GM19372 (cell line): Measurements from ENCODE around the gene ROR2.

Experiments
- ATAC-seq: cut with Tn5 transposase; IDR thresholded peaks from one replicate; pipeline ENCODE4 v1.9.1; 2021; ENCODE audit warnings: mild to moderate bottlenecking, low read depth, moderate library complexity; ENCODE audit not compliant: unreplicated experiment

Gene ROR2

GRCh38 chr9:91758491-91758981, 191.5 kb downstream of the ROR2 start:
- peak; percentile 76 for ATAC-seq

- ATAC-seq, result no peak
Measured at GRCh38 chr9:91757782-91758181, 192.2 kb downstream of the ROR2 start.

- ATAC-seq, result no peak
Measured at GRCh38 chr9:91756510-91756780, 193.6 kb downstream of the ROR2 start.

GRCh38 chr9:91755761-91756509, 194.1 kb downstream of the ROR2 start:
- ATAC-seq, result no peak

- ATAC-seq, result no peak
Measured at GRCh38 chr9:91753711-91754110, 196.3 kb downstream of the ROR2 start.

GRCh38 chr9:91751922-91752321, 198.1 kb downstream of the ROR2 start:
- ATAC-seq, result no peak

- no peak for ATAC-seq
Measured at GRCh38 chr9:91750343-91750742, 199.7 kb downstream of the ROR2 start.

GRCh38 chr9:91746904-91747303, 203.1 kb downstream of the ROR2 start:
- ATAC-seq, result no peak

- no peak for ATAC-seq
Measured at GRCh38 chr9:91746357-91746756, 203.7 kb downstream of the ROR2 start.

- no peak for ATAC-seq
Measured at GRCh38 chr9:91744114-91744513, 205.9 kb downstream of the ROR2 start.

GRCh38 chr9:91741522-91741921, 208.5 kb downstream of the ROR2 start:
- ATAC-seq, result no peak

- no peak for ATAC-seq
Measured at GRCh38 chr9:91740701-91741100, 209.3 kb downstream of the ROR2 start.

GRCh38 chr9:91736898-91737601, 213.0 kb downstream of the ROR2 start:
- ATAC-seq, result no peak

GRCh38 chr9:91736311-91736710, 213.7 kb downstream of the ROR2 start:
- ATAC-seq, result no peak

- no peak for ATAC-seq
Measured at GRCh38 chr9:91735049-91735448, 215.0 kb downstream of the ROR2 start.

GRCh38 chr9:91734371-91734981, 215.6 kb downstream of the ROR2 start:
- no peak for ATAC-seq

- no peak for ATAC-seq
Measured at GRCh38 chr9:91733006-91733624, 216.9 kb downstream of the ROR2 start.

- no peak for ATAC-seq
Measured at GRCh38 chr9:91732187-91733005, 217.6 kb downstream of the ROR2 start.

GRCh38 chr9:91730806-91731205, 219.2 kb downstream of the ROR2 start:
- ATAC-seq, result no peak

- ATAC-seq, result no peak
Measured at GRCh38 chr9:91729558-91729842, 220.5 kb downstream of the ROR2 start.

- ATAC-seq, result no peak
Measured at GRCh38 chr9:91727972-91728371, 222.1 kb downstream of the ROR2 start.
